K562 (cell line): ENCODE data around the gene PLEKHS1. TPM values are rescaled to one million over a fixed set of nuclear protein-coding genes. Genes with fewer than 3 reads are reported as not detected.
"Not testable (repeated sequence)": the region's sequence is repeated elsewhere in the genome, so short reads cannot be mapped to it uniquely, and the experiment has no call there.

Experiments used
- ATAC-seq: fragments of 200-7000 bp; cut with Tn5 transposase; 3 replicates; pipeline ENCODE4 v1.9.1; 2020; ENCODE audit warnings: moderate library complexity
- BruUV-seq: library from RNA; stranded (reverse); fragments of 400-500 nt; replicated peaks from 2 replicates; lab custom pipeline; 2021; lab: Mats Ljungman, UMichigan
- CTCF ChIA-PET: fragments of 300-600 bp; formaldehyde crosslinking; extraction: SDS; loops from one replicate; lab custom pipeline; 2021; ENCODE audit warnings: low intra/inter-chr PET ratio; lab: Yijun Ruan, JAX
- POLR2A ChIA-PET: fragments of 300-600, 350-650 bp; sonication (Branson Sonifier 250); formaldehyde crosslinking; extraction: SDS; loops from one replicate; lab custom pipeline; 2021; ENCODE audit warnings: antibody characterized with exemption, inconsistent platforms; lab: Yijun Ruan, JAX
- DNase-seq, 4 experiments: peaks; one replicate each; pipeline versions ENCODE4 v3.0.0 to v3.0.0-alpha.2; 2011 to 2018; ENCODE audit warnings: low spot score in 3 of 4, mixed read lengths in 3 of 4; ENCODE audit errors: extremely low read depth in 1 of 4
- FAIRE-seq: peaks from 2 replicates; lab custom pipeline; 2011; peaks lifted over from hg19 to GRCh38; lab: Jason Lieb, UNC
- H2AFZ ChIP-seq: 2 replicates; pipeline ENCODE4 v1.6.0; 2011; ENCODE audit warnings: low read depth, low read length, control low read depth, inconsistent platforms
- H3K27ac ChIP-seq: fragments of 200-600 bp; 3 replicates; pipeline ENCODE4 v1.8.0; 2011; ENCODE audit warnings: low read depth, mild to moderate bottlenecking, control low read depth, inconsistent platforms, low read length, moderate library complexity, mixed read lengths; ENCODE audit errors: extremely low read depth
- H3K27me3 ChIP-seq, 2 experiments: fragments of 300-600 bp in 1 of 2; 2 replicates in 1 of 2; 3 replicates in 1 of 2; pipeline versions ENCODE4 v1.6.0 to v1.8.0; 2011; ENCODE audit warnings: inconsistent platforms in 2 of 2, low read length in 2 of 2, mild to moderate bottlenecking in 1 of 2, mixed read lengths in 1 of 2, moderate library complexity in 1 of 2; ENCODE audit not compliant: control insufficient read depth in 2 of 2, insufficient read depth in 2 of 2
- H3K36me3 ChIP-seq: fragments of 300-600 bp; 3 replicates; pipeline ENCODE4 v1.8.0; 2011; ENCODE audit warnings: mild to moderate bottlenecking, low read length, inconsistent platforms; ENCODE audit not compliant: control insufficient read depth, insufficient read depth
- H3K4me1 ChIP-seq, 2 experiments: fragments of 200-600 bp in 1 of 2; replicated peaks in 1 of 2; 2 replicates in 1 of 2; 3 replicates in 1 of 2; pipeline versions ENCODE4 v1.5.1 to v1.8.0; 2011; ENCODE audit warnings: inconsistent platforms in 2 of 2, low read length in 2 of 2, mild to moderate bottlenecking in 1 of 2, mixed read lengths in 1 of 2, moderate library complexity in 1 of 2; ENCODE audit not compliant: control insufficient read depth in 2 of 2, insufficient read depth in 2 of 2
- H3K4me2 ChIP-seq: 2 replicates; pipeline ENCODE4 v1.6.1; 2011; ENCODE audit warnings: low read length, control low read depth, inconsistent platforms, mixed read lengths; ENCODE audit not compliant: insufficient read depth
- H3K4me3 ChIP-seq: fragments of 200-600 bp; sonication (generic), shearing (Covaris generic); 2 replicates; pipeline ENCODE4 v1.5.1; 2016; ENCODE audit warnings: control low read depth, inconsistent platforms
- H3K79me2 ChIP-seq: fragments of 200-600 bp; 3 replicates; pipeline ENCODE4 v1.8.0; 2011; ENCODE audit warnings: low read length, inconsistent platforms; ENCODE audit not compliant: control insufficient read depth, insufficient read depth
- H3K9ac ChIP-seq, 2 experiments: 2 replicates each; pipeline versions ENCODE4 v1.6.0 to v1.6.1; 2011; ENCODE audit warnings: low read depth in 2 of 2, low read length in 2 of 2, control low read depth in 1 of 2, inconsistent platforms in 1 of 2, mild to moderate bottlenecking in 1 of 2, mixed read lengths in 1 of 2; ENCODE audit not compliant: insufficient read depth in 1 of 2
- H3K9me1 ChIP-seq: one replicate; pipeline ENCODE4 v1.6.0; 2011; ENCODE audit warnings: inconsistent platforms, mild to moderate bottlenecking, low read length, moderate library complexity; ENCODE audit not compliant: control insufficient read depth, insufficient read depth
- H3K9me3 ChIP-seq: replicated peaks from 2 replicates; pipeline ENCODE4 v1.5.1; 2011; ENCODE audit warnings: low read depth, low read length, inconsistent platforms; ENCODE audit not compliant: control insufficient read depth, insufficient read depth
- H4K20me1 ChIP-seq: replicated peaks from 2 replicates; pipeline ENCODE4 v1.6.1; 2011; ENCODE audit warnings: low read length, inconsistent platforms, mixed read lengths; ENCODE audit not compliant: control insufficient read depth, insufficient read depth
- ARID3B ChIP-seq: fragments of 250-450 bp; sonication (Bioruptor Pico); IDR thresholded peaks from 2 replicates; pipeline ENCODE4 v1.4.0; 2020; ENCODE audit warnings: borderline replicate concordance
- E2F5 ChIP-seq: sonication (generic); formaldehyde crosslinking; IDR thresholded peaks from 2 replicates; pipeline ENCODE4 v1.8.0; 2022; ENCODE audit warnings: mild to moderate bottlenecking, missing genetic modification reagents
- FOXK1 ChIP-seq: sonication (generic); formaldehyde crosslinking; IDR thresholded peaks from 2 replicates; pipeline ENCODE4 v1.8.0; 2022; ENCODE audit warnings: missing genetic modification reagents, mild to moderate bottlenecking, borderline replicate concordance
- HMG20A ChIP-seq: fragments of 450-650 bp; formaldehyde crosslinking; conservative IDR thresholded peaks from 2 replicates; pipeline ENCODE4 v1.4.0; 2020; ENCODE audit warnings: mild to moderate bottlenecking, mixed read lengths
- MCM7 ChIP-seq, 2 experiments: fragments of 450-650 bp; IDR thresholded peaks; 2 replicates each; pipeline ENCODE4 v1.6.1; 2016 to 2018
- TEAD1 ChIP-seq, 2 experiments: fragments of 450-650 bp in 1 of 2; sonication (generic) in 1 of 2; formaldehyde crosslinking; IDR thresholded peaks; 2 replicates each; pipeline versions ENCODE4 v1.4.0 to v1.8.0; 2020 to 2022; ENCODE audit warnings: mild to moderate bottlenecking in 2 of 2, missing genetic modification reagents in 1 of 2
- THAP12 ChIP-seq: fragments of 250-450 bp; sonication (Bioruptor Pico); IDR thresholded peaks from 2 replicates; pipeline ENCODE4 v1.9.0; 2021; ENCODE audit warnings: mild to moderate bottlenecking, inconsistent platforms
- ZHX1 ChIP-seq: fragments of 150-350 bp; conservative IDR thresholded peaks from 2 replicates; pipeline ENCODE4 v1.6.1; 2014; ENCODE audit warnings: low read length
- ZNF354B ChIP-seq: fragments of 250-450 bp; sonication (Bioruptor Pico); IDR thresholded peaks from 2 replicates; pipeline ENCODE4 v1.4.0; 2020
- WGBS: fragments of 100-300 bp; shearing (Covaris generic); methylation state at CpG from one replicate; pipeline ENCODE4 v1.1.6; 2016; ENCODE audit warnings: low coverage, mixed read lengths; ENCODE audit not compliant: insufficient coverage; ENCODE audit errors: missing lambda C conversion rate; 5-methylcytosine and 5-hydroxymethylcytosine counted together
- in situ Hi-C: fragments of 300-500 bp; cut with MboI; formaldehyde crosslinking; loops from 4 replicates; pipeline ENCODE4 v1.15.0; 2018; ENCODE audit warnings: inconsistent platforms, mixed read lengths
- intact Hi-C: fragments of 100-400 bp; cut with micrococcal nuclease; formaldehyde crosslinking; loops from 2 replicates; pipeline ENCODE4 v1.14.2; 2022
- polyA plus RNA-seq, 8 experiments: library from polyadenylated mRNA; depleted of rRNA in 4 of 8; stranded (reverse) in 5 of 8; unstranded in 3 of 8; fragments of >200 nt; fragmentation: Nextera tagmentation in 2 of 8; fragmentation: Illumina TruSeq in 1 of 8; extraction: Ambion mirVana in 2 of 8; extraction: Trizol in 1 of 8; gene quantifications; 2 replicates each; pipeline versions ENCODE4 v1.2.1 to v1.2.3, GENCODE V29; 2011 to 2014; ENCODE audit warnings: inconsistent platforms in 1 of 8, missing spikeins in 1 of 8
- total RNA-seq, 7 experiments: library from RNA; depleted of rRNA in 6 of 7; stranded (reverse); fragments of >200 nt in 6 of 7; fragmentation: Illumina TruSeq in 2 of 7; extraction: Trizol in 2 of 7; gene quantifications; 2 replicates each; pipeline versions ENCODE4 v1.2.1 to v1.2.3, GENCODE V29; 2011 to 2021; ENCODE audit warnings: low replicate concordance in 1 of 7

Gene PLEKHS1
- total and polyA plus RNA-seq, 9 of the 15 experiments (the other 6 are each of a cell fraction or from before 2014, with no cell fraction given) = not detected

- ATAC-seq = no peak
- Histone ChIP-seq H3K9ac (no peak overlapping the region), H3K4me3 (no peak overlapping the region), H3K27ac (no peak overlapping the region), H3K36me3 (no peaks in the 10 kb centered on the region), H3K27me3 (no peaks in the 10 kb centered on the region), H3K79me2 (no peaks in the 10 kb centered on the region), H3K9me3 (no peaks in the 10 kb centered on the region), H2AFZ (no peak overlapping the region), H3K4me2 (no peak overlapping the region), H4K20me1 (no peaks in the 10 kb centered on the region), H3K9me1 (no peaks in the 10 kb centered on the region), H3K4me1 (peaks cover 4 to 9% of the 10 kb centered on the region in 2 experiments; a peak in 3 of 5 replicates)
- WGBS = 77% methylated on average over 2 of the region's 2 CpGs
- TF ChIP-seq E2F5 (CRISPR knock-in tag) = no peak
- TF ChIP-seq THAP12 = no peak
- no peak for TF ChIP-seq TEAD1 (CRISPR knock-in tag; IDR thresholded peaks at IDR 0.05)
- no peak for TF ChIP-seq ARID3B (CRISPR knock-in tag)
- TF ChIP-seq ZNF354B (CRISPR knock-in tag) = no peak
- no peak for TF ChIP-seq ZHX1
- TF ChIP-seq HMG20A (CRISPR knock-in tag) = no peak
- no peak for TF ChIP-seq FOXK1 (CRISPR knock-in tag)
- TF ChIP-seq MCM7 (IDR thresholded peaks at IDR 0.05) = no peak
- POLR2A ChIA-PET = no interaction called here
- FAIRE-seq = no peak
- no TSS peak for BruUV-seq
- intact Hi-C loops (no loop called here), in situ Hi-C loops (no loop called here)
- CTCF ChIA-PET = no interaction called here
- no peak for DNase-seq
Observed at GRCh38 chr10:113825791-113826190, 74.3 kb downstream of the PLEKHS1 start.

- H3K79me2 ChIP-seq, H3K27ac ChIP-seq, CTCF ChIA-PET, H3K9me1 ChIP-seq, DNase-seq, H3K27me3 ChIP-seq, intact Hi-C loops, H3K36me3 ChIP-seq, H3K4me1 ChIP-seq, H3K9me3 ChIP-seq, FAIRE-seq, H3K4me2 ChIP-seq, ATAC-seq, H3K4me3 ChIP-seq, H4K20me1 ChIP-seq, POLR2A ChIA-PET, BruUV-seq, in situ Hi-C loops, H3K9ac ChIP-seq, H2AFZ ChIP-seq: not testable (repeated sequence)
- WGBS = 54% methylated on average over 10 of the region's 10 CpGs
Observed at GRCh38 chr10:113828567-113828966, 77.1 kb downstream of the PLEKHS1 start.
